Measurements from ENCODE around the gene BIRC6.

GRCh38 chr2:32450851-32451250 lies 94.0 kb downstream of the BIRC6 start:
- TF ChIP-seq POLR2AphosphoS5 (IDR thresholded peaks at IDR 0.05; ENCODE audit: low read depth, low read length) (no peak), POLR2A (IDR thresholded peaks at IDR 0.05; ENCODE audit: low read depth, low read length) (no peak)
